NB4 (cell line): ENCODE measurements around the gene ZNF362.

Experiments used
- DNase-seq: peaks from one replicate; pipeline ENCODE4 v3.0.0; 2010; ENCODE audit warnings: low read depth
- H3K4me3 ChIP-seq: one replicate; pipeline ENCODE4 v1.5.1; 2011; ENCODE audit warnings: mild to moderate bottlenecking, low read depth, low read length, moderate library complexity
- CTCF ChIP-seq: IDR thresholded peaks from one replicate; pipeline ENCODE4 v1.5.1; 2012; ENCODE audit warnings: low read depth, low read length
- MAX ChIP-seq: IDR thresholded peaks from 2 replicates; pipeline ENCODE4 v1.6.1; 2011; ENCODE audit warnings: low read depth, low read length
- MYC ChIP-seq: IDR thresholded peaks from 2 replicates; pipeline ENCODE4 v1.6.1; 2011; ENCODE audit warnings: low read depth, low read length
- POLR2A ChIP-seq: IDR thresholded peaks from 2 replicates; pipeline ENCODE4 v1.6.1; 2011; ENCODE audit warnings: mild to moderate bottlenecking; ENCODE audit not compliant: insufficient read length; ENCODE audit errors: extremely low read depth

ZNF362 gene

GRCh38 chr1:33273406-33273805, 17.1 kb downstream of the ZNF362 start:
- no peak for DNase-seq
- H3K4me3 ChIP-seq: no peak overlapping the region
- TF ChIP-seq MAX (no peak), POLR2A (no peak), MYC (no peak), CTCF (no peak)

GRCh38 chr1:33273961-33274371, 17.7 kb downstream of the ZNF362 start:
- H3K4me3 ChIP-seq: no peak overlapping the region
- TF ChIP-seq MAX: no peak
- no peak for TF ChIP-seq POLR2A
- no peak for TF ChIP-seq CTCF
- TF ChIP-seq MYC: no peak
- no peak for DNase-seq

GRCh38 chr1:33274446-33274845, 18.2 kb downstream of the ZNF362 start:
- H3K4me3 ChIP-seq: no peak overlapping the region
- TF ChIP-seq CTCF: no peak
- TF ChIP-seq POLR2A: no peak
- TF ChIP-seq MAX: no peak
- TF ChIP-seq MYC: no peak
- no peak for DNase-seq

- H3K4me3 ChIP-seq: no peak overlapping the region
- DNase-seq: no peak
- no peak for TF ChIP-seq CTCF
- TF ChIP-seq MYC: no peak
- no peak for TF ChIP-seq MAX
- no peak for TF ChIP-seq POLR2A
Measured at GRCh38 chr1:33275195-33275594, 18.9 kb downstream of the ZNF362 start.

GRCh38 chr1:33275706-33276572, 19.6 kb downstream of the ZNF362 start:
- no peak for DNase-seq
- no peak for TF ChIP-seq MAX
- TF ChIP-seq CTCF: no peak
- TF ChIP-seq POLR2A: no peak
- TF ChIP-seq MYC: no peak
- no peak overlapping the region for H3K4me3 ChIP-seq
